Hypothalamus (tissue), 51 donors: ENCODE measurements around the gene TMEM40.

Source experiments
- DNase-seq, 51 donors: peaks; one replicate each; lab custom pipeline; 2025; lab: John Stamatoyannopoulos, UW

TMEM40 gene

GRCh38 chr3:12686096-12686495, 73.0 kb downstream of the TMEM40 start:
- DNase-seq = no peak
